ENCODE measurements around the gene LRP1B.

The LRP1B gene

DNA sequence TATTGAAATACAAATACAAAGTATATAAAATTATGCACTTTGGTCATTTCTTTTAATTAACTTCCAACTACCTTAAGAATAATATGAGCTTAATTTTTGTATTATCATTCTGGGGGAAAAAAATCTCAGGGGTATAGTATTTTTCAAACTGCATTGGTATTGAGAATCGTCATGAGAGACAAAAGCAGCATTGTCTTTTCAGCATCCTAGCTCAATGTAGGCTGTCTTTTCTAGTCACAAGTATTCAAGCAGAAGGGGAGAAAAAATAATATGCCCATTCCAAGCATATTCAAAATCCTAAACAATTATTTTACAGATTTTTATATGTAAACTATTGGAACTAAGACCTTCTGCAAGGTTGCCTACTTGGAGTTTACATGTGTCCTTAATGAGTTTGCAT lies 693.3 kb downstream of the LRP1B start:
- Mint-ChIP-seq H3K9me3 (peaks cover 11% of the 10 kb centered on the region), H3K4me1 (no peaks in the 10 kb centered on the region), H3K4me3 (no peak overlapping the region), H3K36me3 (ENCODE audit: low read depth) (no peaks in the 10 kb centered on the region), H3K27me3 (ENCODE audit: low read depth) (no peaks in the 10 kb centered on the region), H3K27ac (no peak overlapping the region)
- TF ChIP-seq CTCF (IDR thresholded peaks at IDR 0.05; ENCODE audit: unreplicated experiment in 3 of 3) = no peak

GRCh38 chr2:141423124-141423523 lies 707.7 kb downstream of the LRP1B start:
- H3K4me3 Mint-ChIP-seq = no peak overlapping the region
- H3K4me1 Mint-ChIP-seq = no peaks in the 10 kb centered on the region
- peaks cover 3% of the 10 kb centered on the region for H3K9me3 Mint-ChIP-seq
- H3K36me3 Mint-ChIP-seq (ENCODE audit: low read depth) = peaks cover 3% of the 10 kb centered on the region
- no peak overlapping the region for H3K27ac Mint-ChIP-seq
- no peaks in the 10 kb centered on the region for H3K27me3 Mint-ChIP-seq (ENCODE audit: low read depth)
- no peak for TF ChIP-seq CTCF (IDR thresholded peaks at IDR 0.05; ENCODE audit: unreplicated experiment in 3 of 3)

GRCh38 chr2:141417246-141417797 lies 713.5 kb downstream of the LRP1B start:
- Mint-ChIP-seq H3K4me1 (no peaks in the 10 kb centered on the region), H3K36me3 (ENCODE audit: low read depth) (peaks cover 3% of the 10 kb centered on the region), H3K4me3 (no peak overlapping the region)

DNA sequence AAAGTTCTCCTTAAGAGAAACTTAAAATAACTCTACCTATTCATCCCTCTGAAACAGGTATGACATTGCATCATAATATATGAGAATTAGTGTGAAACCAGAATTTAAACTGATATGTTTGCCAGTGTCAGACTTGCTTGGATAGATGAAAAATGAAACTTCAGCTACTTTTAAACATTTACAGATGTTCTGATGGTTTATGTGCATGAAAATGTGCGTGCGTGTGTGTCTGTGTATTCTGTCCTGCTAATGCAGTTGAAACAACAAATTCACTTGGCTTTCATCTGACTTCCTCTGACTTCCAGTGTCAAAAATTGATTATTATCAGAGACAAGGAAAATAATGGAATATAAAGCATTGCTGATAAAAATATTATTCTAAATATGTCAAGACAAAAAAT lies 719.4 kb downstream of the LRP1B start:
- Mint-ChIP-seq H3K9me3 (no peaks in the 10 kb centered on the region), H3K27ac (no peak overlapping the region), H3K36me3 (ENCODE audit: low read depth) (no peaks in the 10 kb centered on the region), H3K4me1 (no peaks in the 10 kb centered on the region), H3K4me3 (no peak overlapping the region), H3K27me3 (ENCODE audit: low read depth) (no peaks in the 10 kb centered on the region)
- TF ChIP-seq CTCF (IDR thresholded peaks at IDR 0.05; ENCODE audit: unreplicated experiment in 3 of 3) = no peak

More at GRCh38 chr2:141417246-141417797, 713.5 kb downstream of the LRP1B start:
- Mint-ChIP-seq H3K9me3 (peaks cover 3% of the 10 kb centered on the region), H3K27me3 (ENCODE audit: low read depth) (no peaks in the 10 kb centered on the region), H3K27ac (no peak overlapping the region)
- no peak for TF ChIP-seq CTCF (IDR thresholded peaks at IDR 0.05; ENCODE audit: unreplicated experiment in 3 of 3)

DNA sequence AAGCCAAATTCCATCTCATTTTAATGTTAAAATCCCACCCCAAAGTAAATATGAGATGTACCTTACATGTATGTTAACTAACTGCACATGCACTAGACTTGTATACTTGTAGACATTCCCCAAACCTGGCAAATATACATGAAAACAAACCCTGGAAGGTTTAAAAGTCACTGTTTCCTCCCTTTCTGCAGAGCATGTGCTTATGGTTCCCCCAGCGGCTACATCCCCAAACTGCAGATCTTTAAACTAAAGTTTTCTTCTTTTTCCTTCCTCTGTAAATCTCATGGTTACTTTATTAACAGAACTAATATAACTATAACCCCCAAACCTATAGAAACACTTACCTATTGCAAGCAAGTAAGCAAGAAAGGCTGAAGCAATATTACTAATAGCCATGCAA lies 731.5 kb downstream of the LRP1B start:
- TF ChIP-seq CTCF (IDR thresholded peaks at IDR 0.05; ENCODE audit: unreplicated experiment in 3 of 3) = peak; percentile 47 to 58 (median 48)
- no peaks in the 10 kb centered on the region for H3K27me3 Mint-ChIP-seq (ENCODE audit: low read depth)
- no peak overlapping the region for H3K27ac Mint-ChIP-seq
- no peak overlapping the region for H3K4me3 Mint-ChIP-seq
- no peaks in the 10 kb centered on the region for H3K9me3 Mint-ChIP-seq
- H3K4me1 Mint-ChIP-seq = no peaks in the 10 kb centered on the region
- H3K36me3 Mint-ChIP-seq (ENCODE audit: low read depth) = no peaks in the 10 kb centered on the region

GRCh38 chr2:141393214-141393545 lies 737.6 kb downstream of the LRP1B start:
- Mint-ChIP-seq H3K36me3 (ENCODE audit: low read depth) (no peaks in the 10 kb centered on the region), H3K27ac (no peak overlapping the region), H3K4me1 (peaks cover 8% of the 10 kb centered on the region), H3K9me3 (no peaks in the 10 kb centered on the region), H3K27me3 (ENCODE audit: low read depth) (no peaks in the 10 kb centered on the region), H3K4me3 (no peak overlapping the region)
- no peak for TF ChIP-seq CTCF (IDR thresholded peaks at IDR 0.05; ENCODE audit: unreplicated experiment in 3 of 3)

Measured in nephron (organoid).